HG02610 (cell line): ENCODE data around the gene KIF21A.

Experiments
- ATAC-seq: cut with Tn5 transposase; IDR thresholded peaks from one replicate; pipeline ENCODE4 v1.9.1; 2021; ENCODE audit warnings: mild to moderate bottlenecking, moderate library complexity; ENCODE audit not compliant: unreplicated experiment

KIF21A gene

GRCh38 chr12:39292125-39292630 lies 150.7 kb downstream of the KIF21A start:
- no peak for ATAC-seq

- ATAC-seq = no peak
Measured at GRCh38 chr12:39287817-39288216, 155.1 kb downstream of the KIF21A start.

- ATAC-seq = no peak
Measured at GRCh38 chr12:39287409-39287808, 155.5 kb downstream of the KIF21A start.

- ATAC-seq = no peak
Measured at GRCh38 chr12:39278426-39278825, 164.5 kb downstream of the KIF21A start.

GRCh38 chr12:39277416-39277815 lies 165.5 kb downstream of the KIF21A start:
- ATAC-seq = peak; percentile 67

- ATAC-seq = no peak
Measured at GRCh38 chr12:39275846-39276245, 167.1 kb downstream of the KIF21A start.

- peak; percentile 42 for ATAC-seq
Measured at GRCh38 chr12:39272871-39273655, 169.9 kb downstream of the KIF21A start.

GRCh38 chr12:39269492-39269891 lies 173.4 kb downstream of the KIF21A start:
- no peak for ATAC-seq

GRCh38 chr12:39267886-39268285 lies 175.0 kb downstream of the KIF21A start:
- no peak for ATAC-seq

- ATAC-seq = no peak
Measured at GRCh38 chr12:39252628-39253027, 190.3 kb downstream of the KIF21A start.
